AG10803 (cell line): ENCODE data around the gene CCDC12.

Source experiments
- DNase-seq: peaks from one replicate; pipeline ENCODE4 v3.0.0; 2010; ENCODE audit warnings: low read depth
- H3K4me3 ChIP-seq: 2 replicates; pipeline ENCODE4 v1.5.1; 2011; ENCODE audit warnings: mild to moderate bottlenecking, low read length, control low read depth
- TF ChIP-seq, protein P1 (sequence below): conservative IDR thresholded peaks from 2 replicates; pipeline ENCODE4 v1.5.1; 2011; ENCODE audit warnings: mild to moderate bottlenecking, low read length, control low read depth, inconsistent platforms

CCDC12 gene

DNA sequence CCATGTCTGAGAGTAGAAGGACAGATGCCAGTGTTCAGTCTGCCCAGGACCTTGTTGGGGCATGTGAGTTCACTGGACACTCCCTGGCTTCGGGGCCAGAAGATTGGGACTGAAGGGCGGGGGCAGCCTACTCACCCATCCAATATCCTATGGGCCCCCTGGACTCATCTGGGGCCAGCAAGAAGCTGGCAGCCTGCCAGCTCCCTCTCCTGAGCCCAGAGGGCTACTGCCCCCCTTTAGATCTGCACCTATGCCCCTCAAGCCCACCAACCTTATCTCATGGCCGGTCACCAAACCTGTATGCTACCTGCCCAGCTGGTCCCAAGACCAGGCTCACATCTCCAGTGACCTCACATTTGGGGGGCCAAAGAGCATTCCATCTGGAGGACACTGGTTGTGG lies 90.9 kb downstream of the CCDC12 start:
- no peak overlapping the region for H3K4me3 ChIP-seq
- TF ChIP-seq, protein P1, sequence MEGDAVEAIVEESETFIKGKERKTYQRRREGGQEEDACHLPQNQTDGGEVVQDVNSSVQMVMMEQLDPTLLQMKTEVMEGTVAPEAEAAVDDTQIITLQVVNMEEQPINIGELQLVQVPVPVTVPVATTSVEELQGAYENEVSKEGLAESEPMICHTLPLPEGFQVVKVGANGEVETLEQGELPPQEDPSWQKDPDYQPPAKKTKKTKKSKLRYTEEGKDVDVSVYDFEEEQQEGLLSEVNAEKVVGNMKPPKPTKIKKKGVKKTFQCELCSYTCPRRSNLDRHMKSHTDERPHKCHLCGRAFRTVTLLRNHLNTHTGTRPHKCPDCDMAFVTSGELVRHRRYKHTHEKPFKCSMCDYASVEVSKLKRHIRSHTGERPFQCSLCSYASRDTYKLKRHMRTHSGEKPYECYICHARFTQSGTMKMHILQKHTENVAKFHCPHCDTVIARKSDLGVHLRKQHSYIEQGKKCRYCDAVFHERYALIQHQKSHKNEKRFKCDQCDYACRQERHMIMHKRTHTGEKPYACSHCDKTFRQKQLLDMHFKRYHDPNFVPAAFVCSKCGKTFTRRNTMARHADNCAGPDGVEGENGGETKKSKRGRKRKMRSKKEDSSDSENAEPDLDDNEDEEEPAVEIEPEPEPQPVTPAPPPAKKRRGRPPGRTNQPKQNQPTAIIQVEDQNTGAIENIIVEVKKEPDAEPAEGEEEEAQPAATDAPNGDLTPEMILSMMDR = no peak
- no peak for DNase-seq

DNA sequence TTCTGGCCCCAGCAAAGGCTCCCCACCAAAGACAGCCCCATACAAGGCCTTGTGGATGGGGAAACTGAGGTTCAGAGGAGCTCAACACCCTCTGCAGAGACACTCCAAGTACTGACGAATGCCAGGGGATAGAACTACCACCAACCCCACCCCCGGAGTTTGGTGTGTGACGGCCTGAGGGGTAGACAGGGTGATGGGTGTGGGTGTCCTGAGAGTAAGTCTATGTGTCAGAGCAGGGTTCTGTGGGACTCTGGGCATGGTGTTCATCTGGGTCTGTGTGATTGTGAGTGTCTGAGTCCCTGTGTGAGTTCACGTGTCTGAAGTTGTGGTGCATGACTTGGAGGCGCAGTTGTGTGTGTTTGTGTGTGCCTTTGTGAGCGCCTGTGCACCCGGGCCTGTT lies 91.6 kb downstream of the CCDC12 start:
- TF ChIP-seq, protein P1 = no peak
- no peak overlapping the region for H3K4me3 ChIP-seq
- DNase-seq = no peak

DNA sequence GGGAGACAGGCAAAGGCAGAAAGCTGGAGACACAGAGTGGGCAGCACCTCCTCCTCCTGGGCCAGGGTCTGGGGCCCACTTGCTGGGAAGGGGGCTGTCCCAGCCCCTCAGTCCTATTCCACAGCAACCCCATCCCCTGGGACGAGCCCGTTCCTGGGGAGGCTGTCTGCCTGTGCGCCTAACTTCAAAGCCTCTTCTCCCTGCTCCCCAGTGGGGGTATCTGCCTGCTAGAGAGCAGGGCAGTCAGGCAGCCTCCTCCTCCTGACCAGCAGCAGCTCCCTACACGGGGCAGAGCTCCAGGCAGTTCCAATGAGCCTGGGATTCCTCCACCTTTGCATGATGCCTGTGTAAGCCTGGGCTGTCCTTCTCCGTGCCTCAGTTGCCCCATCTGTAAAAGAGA lies 92.1 kb downstream of the CCDC12 start:
- H3K4me3 ChIP-seq = no peak overlapping the region
- no peak for DNase-seq
- TF ChIP-seq, protein P1 = no peak

DNA sequence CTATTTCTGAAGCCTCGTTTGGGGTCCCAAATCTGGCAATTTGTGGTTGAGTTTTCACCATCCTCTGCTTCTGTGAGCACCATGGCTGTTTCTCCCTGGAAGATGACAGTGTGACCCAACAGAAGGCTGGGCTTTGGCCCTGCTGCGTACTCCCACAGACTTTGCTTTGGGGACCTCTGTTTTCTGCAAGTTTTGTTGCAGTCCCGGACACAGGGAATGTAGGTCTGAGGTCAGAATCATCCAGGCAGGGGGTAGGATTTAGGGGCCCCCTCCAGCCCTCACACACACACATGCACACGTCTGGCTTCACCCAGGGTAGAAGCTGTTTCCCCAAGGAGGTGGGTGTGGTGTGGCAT lies 92.7 kb downstream of the CCDC12 start:
- DNase-seq = no peak
- TF ChIP-seq, protein P1 = no peak
- peak overlapping the region; percentile 17 for H3K4me3 ChIP-seq

DNA sequence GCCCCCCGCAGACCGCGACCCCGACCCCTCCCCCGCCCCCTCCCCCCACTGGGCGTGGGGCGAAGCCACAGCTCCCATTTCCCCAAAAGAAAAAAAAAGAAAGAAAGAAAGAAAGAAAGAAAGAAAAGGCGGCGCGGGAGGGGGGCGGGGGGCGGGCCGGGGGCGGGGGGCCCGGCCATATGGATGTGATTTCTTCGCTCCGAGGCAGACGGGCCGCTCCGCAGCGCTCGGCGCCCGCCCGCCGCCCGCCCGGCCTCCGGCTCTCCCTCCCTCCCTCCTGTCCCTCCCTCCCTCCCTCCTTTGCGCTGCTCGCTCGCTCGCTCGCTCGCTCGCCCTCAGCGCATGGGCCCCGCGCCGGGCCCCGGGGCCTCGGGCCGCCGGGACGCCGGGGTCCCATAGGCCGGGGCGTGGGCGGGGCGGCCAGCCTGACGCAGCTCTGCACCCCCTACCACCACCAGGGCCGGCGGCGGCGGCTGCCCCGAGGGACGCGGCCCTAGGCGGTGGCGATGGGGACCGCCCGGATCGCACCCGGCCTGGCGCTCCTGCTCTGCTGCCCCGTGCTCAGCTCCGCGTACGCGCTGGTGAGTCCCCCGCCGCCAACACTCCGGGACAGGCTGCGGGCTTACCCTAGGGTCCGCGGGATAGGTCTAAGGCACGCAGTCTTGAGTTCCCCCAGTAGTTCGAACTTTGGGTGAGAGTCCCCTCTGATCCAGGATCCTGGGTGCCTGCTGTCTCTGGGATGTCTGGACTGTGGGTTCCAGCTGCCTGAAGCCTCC lies 93.3 kb downstream of the CCDC12 start:
- H3K4me3 ChIP-seq = peak overlapping the region; percentile 55
- TF ChIP-seq, protein P1 = no peak
- DNase-seq = no peak

DNA sequence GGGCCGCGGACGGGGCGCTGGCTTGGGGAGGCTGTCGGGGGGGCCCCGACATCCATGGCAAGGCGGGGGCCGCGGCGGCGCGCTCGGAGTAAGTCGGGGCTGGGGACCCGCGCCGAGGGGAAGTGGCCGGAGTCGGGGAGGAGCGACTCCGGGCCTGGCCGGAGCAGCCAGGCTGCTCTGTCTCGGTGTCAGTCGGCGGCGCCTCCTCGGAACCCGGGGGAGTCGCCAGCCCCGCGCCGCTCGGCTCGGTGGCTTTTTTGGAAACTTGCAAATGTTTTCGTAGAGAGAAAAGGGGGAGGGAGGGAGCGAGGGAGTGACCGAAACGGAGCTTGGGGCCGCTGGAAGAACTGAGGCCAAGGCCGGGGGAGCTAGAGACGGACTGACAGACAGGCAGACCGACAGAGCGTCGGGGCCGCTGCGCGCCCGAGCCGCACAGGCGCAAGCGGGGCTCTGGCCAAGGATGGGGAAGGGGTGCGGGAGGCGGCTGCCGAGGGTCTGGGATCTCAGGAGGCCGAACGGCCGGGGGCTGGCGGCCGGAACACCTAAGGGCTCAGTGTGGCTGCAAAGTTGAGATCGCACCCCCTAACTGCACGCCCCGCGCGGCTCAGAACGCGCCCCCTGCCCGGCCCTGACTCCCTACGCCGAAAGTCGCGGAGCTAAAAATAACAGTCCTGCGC lies 94.0 kb downstream of the CCDC12 start:
- TF ChIP-seq, protein P1 = no peak
- no peak for DNase-seq
- peak overlapping the region; percentile 55 for H3K4me3 ChIP-seq

DNA sequence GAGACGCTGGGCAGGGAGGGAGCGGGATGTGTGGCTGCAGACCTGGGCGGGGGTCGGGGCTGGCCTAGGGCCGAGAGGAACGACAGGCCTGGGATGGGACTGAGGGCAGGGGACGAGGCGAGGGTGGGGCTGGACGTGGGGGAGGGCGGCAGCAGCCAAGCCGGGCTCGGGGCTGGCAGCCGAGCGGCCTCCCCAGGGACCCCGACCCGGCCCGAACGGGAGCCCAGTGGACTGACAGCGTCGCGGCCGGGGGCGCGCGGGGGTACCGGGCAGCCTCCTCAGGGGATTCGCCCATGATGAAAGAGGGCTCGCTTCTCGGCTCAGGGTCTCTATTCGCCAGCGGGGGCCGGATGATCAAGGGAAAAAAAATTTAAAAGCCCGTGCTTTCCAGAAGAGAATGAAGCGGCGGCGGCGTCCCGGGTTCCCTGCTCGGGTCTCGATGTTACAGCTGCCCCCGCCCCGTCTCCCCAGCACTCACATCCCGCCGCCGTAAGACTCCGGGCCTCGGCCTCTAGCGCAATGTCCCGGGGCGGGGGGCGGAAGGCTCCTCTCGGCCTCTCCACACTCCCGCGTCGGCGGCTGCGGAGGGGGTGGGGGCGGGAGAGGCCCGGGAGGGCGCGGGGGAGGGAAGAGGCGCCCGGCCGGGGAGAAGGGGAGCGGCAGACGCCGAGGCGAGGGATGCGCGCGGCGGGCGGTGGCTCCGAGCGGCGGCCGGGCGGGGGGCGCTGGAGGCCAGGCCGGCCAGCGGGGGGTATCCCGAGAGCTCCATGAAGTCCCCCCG lies 94.8 kb downstream of the CCDC12 start:
- DNase-seq = no peak
- H3K4me3 ChIP-seq = peak overlapping the region; percentile 55

More for the DNA sequence above, 94.8 kb downstream of the CCDC12 start:
- TF ChIP-seq, protein P1 = no peak
